ENCODE measurements around the gene DTWD2.
"Not testable (repeated sequence)": the region's sequence is repeated elsewhere in the genome, so short reads cannot be mapped to it uniquely, and the experiment has no call there.

Gene DTWD2

GRCh38 chr5:118994595-118994994 lies 6.2 kb upstream of the DTWD2 start:
- no peak for FAIRE-seq

GRCh38 chr5:118993118-118993517 lies 4.8 kb upstream of the DTWD2 start:
- FAIRE-seq, result not testable (repeated sequence)

- not testable (repeated sequence) for FAIRE-seq
These were observed 3.7 kb upstream of the DTWD2 start for GRCh38 chr5:118992055-118992454.

GRCh38 chr5:118990582-118990981 lies 2.2 kb upstream of the DTWD2 start:
- FAIRE-seq, result no peak

- no peak for FAIRE-seq
These were observed 1.5 kb upstream of the DTWD2 start for GRCh38 chr5:118989816-118990215.

- FAIRE-seq, result no peak
These were observed 476 bp upstream of the DTWD2 start for GRCh38 chr5:118988866-118989180.

- FAIRE-seq, result no peak
These were observed 3.7 kb downstream of the DTWD2 start for GRCh38 chr5:118984602-118985001.

GRCh38 chr5:118981783-118982182 lies 6.6 kb downstream of the DTWD2 start:
- no peak for FAIRE-seq

- no peak for FAIRE-seq
These were observed 7.9 kb downstream of the DTWD2 start for GRCh38 chr5:118980438-118980837.

- no peak for FAIRE-seq
These were observed 8.3 kb downstream of the DTWD2 start for GRCh38 chr5:118980017-118980416.

- FAIRE-seq, result not testable (repeated sequence)
These were observed 14.4 kb downstream of the DTWD2 start for GRCh38 chr5:118973779-118974445.

- no peak for FAIRE-seq
These were observed 19.4 kb downstream of the DTWD2 start for GRCh38 chr5:118968925-118969375.

- no peak for FAIRE-seq
These were observed 19.9 kb downstream of the DTWD2 start for GRCh38 chr5:118968406-118968911.

GRCh38 chr5:118967059-118967508 lies 21.3 kb downstream of the DTWD2 start:
- no peak for FAIRE-seq

- no peak for FAIRE-seq
These were observed 22.5 kb downstream of the DTWD2 start for GRCh38 chr5:118965890-118966289.

- not testable (repeated sequence) for FAIRE-seq
These were observed 23.4 kb downstream of the DTWD2 start for GRCh38 chr5:118964970-118965369.

- not testable (repeated sequence) for FAIRE-seq
These were observed 24.0 kb downstream of the DTWD2 start for GRCh38 chr5:118964388-118964787.

- no peak for FAIRE-seq
These were observed 25.2 kb downstream of the DTWD2 start for GRCh38 chr5:118963169-118963568.

GRCh38 chr5:118960557-118960956 lies 27.8 kb downstream of the DTWD2 start:
- FAIRE-seq, result no peak

- peak; percentile 96 for FAIRE-seq
These were observed 31.6 kb downstream of the DTWD2 start for GRCh38 chr5:118956727-118957126.

- FAIRE-seq, result no peak
These were observed 34.7 kb downstream of the DTWD2 start for GRCh38 chr5:118953652-118954005.

- FAIRE-seq, result no peak
These were observed 35.2 kb downstream of the DTWD2 start for GRCh38 chr5:118952992-118953651.

- not testable (repeated sequence) for FAIRE-seq
These were observed 36.0 kb downstream of the DTWD2 start for GRCh38 chr5:118952306-118952705.

GRCh38 chr5:118950354-118950753 lies 38.0 kb downstream of the DTWD2 start:
- FAIRE-seq, result not testable (repeated sequence)
